Measurements from ENCODE around the gene EXOC4. TPM values are rescaled to one million over a fixed set of nuclear protein-coding genes. Genes with fewer than 3 reads are reported as not detected.

The EXOC4 gene
- total and polyA plus RNA-seq, 2 of the 8 experiments (the other 6 are each of a cell fraction or from before 2014, with no cell fraction given): 27.0 to 67.3 TPM

DNA sequence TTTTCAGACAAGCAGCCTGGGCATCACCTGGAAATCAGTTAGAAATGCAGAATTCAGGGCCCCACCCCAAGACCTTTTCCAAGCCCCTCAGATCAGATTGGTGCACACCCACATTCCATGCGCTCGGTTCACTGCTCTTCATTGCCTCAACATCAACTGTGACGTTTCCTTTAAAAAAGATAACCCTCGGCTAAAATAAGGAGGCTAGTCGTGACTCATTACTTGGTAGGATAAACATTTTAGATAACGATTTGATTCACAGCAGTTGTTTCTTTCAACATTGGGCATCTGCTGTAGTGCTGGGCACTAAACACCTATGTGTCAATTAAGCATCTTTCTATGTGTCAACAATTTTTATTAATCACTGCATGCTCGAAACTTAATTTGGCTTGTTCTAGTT lies 683.2 kb downstream of the EXOC4 start:
- Histone ChIP-seq H3K14ac (ENCODE audit: insufficient read length) (no peak overlapping the region), H3K9me3 (ENCODE audit: insufficient read depth in 2 of 2, low read depth in 1 of 2, low read length in 1 of 2) (no peaks in the 10 kb centered on the region), H4K91ac (replicated peaks; ENCODE audit: insufficient read length, low read length) (no peak overlapping the region), H3K4ac (replicated peaks; ENCODE audit: insufficient read length, low read depth, low read length) (no peak overlapping the region), H2BK12ac (ENCODE audit: low read depth, low read length) (no peak overlapping the region; the same call in 1 of the 2 replicates), H2BK15ac (ENCODE audit: low read length) (no peak overlapping the region), H3K9ac (replicated peaks in 1 of 4; ENCODE audit: extremely low read depth in 1 of 4, low read depth in 3 of 4, low read length in 3 of 4) (no peak overlapping the region), H3K23me2 (ENCODE audit: low read depth, low read length) (no peaks in the 10 kb centered on the region), H3K79me2 (ENCODE audit: control insufficient read depth in 1 of 2, insufficient read depth in 2 of 2, low read length in 2 of 2) (no peaks in the 10 kb centered on the region), H2AFZ (ENCODE audit: low read length) (no peak overlapping the region), H4K5ac (ENCODE audit: insufficient read length, low read depth, low read length) (no peak overlapping the region), H3K56ac (replicated peaks; ENCODE audit: insufficient read length, low read depth, low read length) (no peak overlapping the region), H2BK5ac (ENCODE audit: low read depth, low read length) (no peak overlapping the region), H3K27me3 (replicated peaks in 1 of 4; ENCODE audit: control insufficient read depth in 3 of 4, extremely low read depth in 1 of 4, insufficient read depth in 3 of 4, low read length in 3 of 4) (no peaks in the 10 kb centered on the region), H3K4me1 (replicated peaks in 1 of 4; ENCODE audit: control insufficient read depth in 3 of 4, insufficient read depth in 4 of 4, low read length in 3 of 4) (peaks cover 1 to 25% (median 9%) of the 10 kb centered on the region in 4 experiments; a peak in 5 of 7 replicates), H4K20me1 (replicated peaks in 1 of 2; ENCODE audit: control insufficient read depth in 1 of 2, insufficient read depth in 2 of 2, low read length in 2 of 2) (no peaks in the 10 kb centered on the region), H3K23ac (ENCODE audit: insufficient read length) (no peak overlapping the region), H3K4me2 (ENCODE audit: insufficient read depth in 1 of 2, low read depth in 2 of 2, low read length in 2 of 2) (no peak overlapping the region), H3K18ac (ENCODE audit: extremely low read depth, low read length) (no peak overlapping the region), H3K36me3 (ENCODE audit: control insufficient read depth in 2 of 4, insufficient read depth in 4 of 4, low read length in 3 of 4) (no peaks in the 10 kb centered on the region; a peak in 1 of 8 replicates), H2BK20ac (ENCODE audit: low read length) (no peak overlapping the region), H3K4me3 (ENCODE audit: extremely low read depth in 1 of 4, insufficient read depth in 2 of 4, low read depth in 3 of 4, low read length in 4 of 4) (no peak overlapping the region), H4K8ac (ENCODE audit: extremely low read depth, insufficient read depth, low read length) (no peak overlapping the region), H3K27ac (ENCODE audit: low read depth, low read length) (no peak overlapping the region), H3K79me1 (ENCODE audit: low read depth, low read length) (no peaks in the 10 kb centered on the region), H2AK5ac (ENCODE audit: low read depth, low read length) (no peak overlapping the region), H2BK120ac (replicated peaks; ENCODE audit: low read depth, low read length) (no peak overlapping the region)
- WGBS, 2 experiments (ENCODE audit: extremely low coverage in 1 of 2, insufficient coverage in 1 of 2, insufficient read length in 1 of 2, insufficient replicate concordance in 2 of 2, low coverage in 1 of 2, low lambda C conversion rate in 2 of 2, missing lambda C conversion rate in 1 of 2): 85% methylated on average over 7 of the region's 7 CpGs; no CpG with 5 or more reads in 1 of the 2 experiments
- ChIA-PET CTCF (ENCODE audit: partially characterized antibody) (interaction anchor here (1.1 to 1.2 kb wide), 2 partner anchors 12 to 45 kb away, joined by 3 read pairs; no protein-coding TSS in a partner anchor), POLR2A (ENCODE audit: partially characterized antibody) (no interaction called here)
- FAIRE-seq: no peak
- no peak for DNase-seq (ENCODE audit: low read depth in 1 of 2, low spot score in 2 of 2)
- TF ChIP-seq YY1 (IDR thresholded peaks at IDR 0.05; ENCODE audit: low read depth, low read length) (no peak), JUND (IDR thresholded peaks at IDR 0.05; ENCODE audit: low read length) (no peak), CHD1 (IDR thresholded peaks at IDR 0.05; ENCODE audit: low read depth, low read length) (no peak), POU5F1 (IDR thresholded peaks at IDR 0.05; ENCODE audit: low read depth, low read length) (no peak), BRCA1 (IDR thresholded peaks at IDR 0.05; ENCODE audit: low read depth, low read length) (no peak), EP300 (IDR thresholded peaks at IDR 0.05; ENCODE audit: borderline replicate concordance in 1 of 2, low read depth in 2 of 2, low read length in 2 of 2) (no peak), SP2 (IDR thresholded peaks at IDR 0.05; ENCODE audit: low read length) (no peak), TCF12 (IDR thresholded peaks at IDR 0.05; ENCODE audit: low read depth, low read length) (no peak), RBBP5 (IDR thresholded peaks at IDR 0.05; ENCODE audit: borderline replicate concordance, low read depth, low read length) (no peak), SIX5 (IDR thresholded peaks at IDR 0.05; ENCODE audit: low read depth, low read length) (no peak), BACH1 (IDR thresholded peaks at IDR 0.05; ENCODE audit: low read length) (no peak), SRF (IDR thresholded peaks at IDR 0.05; ENCODE audit: low read depth, low read length) (no peak), SP1 (IDR thresholded peaks at IDR 0.05; ENCODE audit: low read depth, low read length) (no peak)
- TF ChIP-seq, protein P1, sequence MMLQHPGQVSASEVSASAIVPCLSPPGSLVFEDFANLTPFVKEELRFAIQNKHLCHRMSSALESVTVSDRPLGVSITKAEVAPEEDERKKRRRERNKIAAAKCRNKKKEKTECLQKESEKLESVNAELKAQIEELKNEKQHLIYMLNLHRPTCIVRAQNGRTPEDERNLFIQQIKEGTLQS (IDR thresholded peaks at IDR 0.05; ENCODE audit: insufficient read depth, low read depth, low read length): no peak
- TF ChIP-seq, protein P2, sequence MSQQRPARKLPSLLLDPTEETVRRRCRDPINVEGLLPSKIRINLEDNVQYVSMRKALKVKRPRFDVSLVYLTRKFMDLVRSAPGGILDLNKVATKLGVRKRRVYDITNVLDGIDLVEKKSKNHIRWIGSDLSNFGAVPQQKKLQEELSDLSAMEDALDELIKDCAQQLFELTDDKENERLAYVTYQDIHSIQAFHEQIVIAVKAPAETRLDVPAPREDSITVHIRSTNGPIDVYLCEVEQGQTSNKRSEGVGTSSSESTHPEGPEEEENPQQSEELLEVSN (IDR thresholded peaks at IDR 0.05): no peak
